Nephron progenitor cell (in vitro differentiated cells): ENCODE data around the gene PAIP2.

Experiments
- DNase-seq: peaks from one replicate; pipeline ENCODE4 v3.0.0; 2021
- H3K27ac Mint-ChIP-seq: 2 replicates; pipeline ENCODE4 v1.8.0; 2021; ENCODE audit warnings: mild to moderate bottlenecking, moderate library complexity, mixed read lengths
- H3K27me3 Mint-ChIP-seq: 2 replicates; pipeline ENCODE4 v1.8.0; 2021; ENCODE audit warnings: mild to moderate bottlenecking, low read depth, mixed read lengths; ENCODE audit not compliant: poor library complexity
- H3K36me3 Mint-ChIP-seq: 2 replicates; pipeline ENCODE4 v1.8.0; 2021; ENCODE audit warnings: low read depth, mixed read lengths
- H3K4me1 Mint-ChIP-seq: 2 replicates; pipeline ENCODE4 v1.8.0; 2021; ENCODE audit warnings: mixed read lengths
- H3K4me3 Mint-ChIP-seq: 2 replicates; pipeline ENCODE4 v1.8.0; 2021; ENCODE audit warnings: mild to moderate bottlenecking, moderate library complexity, mixed read lengths
- H3K9me3 Mint-ChIP-seq: 2 replicates; pipeline ENCODE4 v1.8.0; 2021; ENCODE audit warnings: mild to moderate bottlenecking, moderate library complexity, mixed read lengths
- CTCF ChIP-seq: fragments of 200-600 bp; sonication (generic); IDR thresholded peaks from 2 replicates; pipeline ENCODE4 v1.5.0; 2021; ENCODE audit warnings: antibody characterized with exemption

The PAIP2 gene

GRCh38 chr5:139392324-139392677, 50.6 kb downstream of the PAIP2 start:
- no peak for DNase-seq
- Mint-ChIP-seq H3K27ac (no peak overlapping the region), H3K4me1 (peaks cover 19% of the 10 kb centered on the region), H3K9me3 (no peaks in the 10 kb centered on the region), H3K36me3 (peaks cover 12% of the 10 kb centered on the region), H3K4me3 (no peak overlapping the region), H3K27me3 (peaks cover 61% of the 10 kb centered on the region)
- TF ChIP-seq CTCF, result no peak

- peaks cover 16% of the 10 kb centered on the region for H3K36me3 Mint-ChIP-seq
- H3K27me3 Mint-ChIP-seq, result peaks cover 66% of the 10 kb centered on the region
- peak; percentile 64 for TF ChIP-seq CTCF
- peak; percentile 87 for DNase-seq
- H3K4me1 Mint-ChIP-seq, result peaks cover 19% of the 10 kb centered on the region
- H3K4me3 Mint-ChIP-seq, result peak overlapping the region; percentile 81
- H3K9me3 Mint-ChIP-seq, result no peaks in the 10 kb centered on the region
- no peak overlapping the region for H3K27ac Mint-ChIP-seq
Measured at GRCh38 chr5:139392678-139393496, 51.2 kb downstream of the PAIP2 start.

- no peaks in the 10 kb centered on the region for H3K9me3 Mint-ChIP-seq
- DNase-seq, result no peak
- peaks cover 68% of the 10 kb centered on the region for H3K27me3 Mint-ChIP-seq
- peaks cover 11% of the 10 kb centered on the region for H3K4me1 Mint-ChIP-seq
- H3K27ac Mint-ChIP-seq, result no peak overlapping the region
- H3K36me3 Mint-ChIP-seq, result peaks cover 18% of the 10 kb centered on the region
- peak overlapping the region; percentile 81 for H3K4me3 Mint-ChIP-seq
- no peak for TF ChIP-seq CTCF
Measured at GRCh38 chr5:139393497-139394122, 52.0 kb downstream of the PAIP2 start.

- Mint-ChIP-seq H3K4me1 (peaks cover 11% of the 10 kb centered on the region), H3K27ac (no peak overlapping the region), H3K9me3 (no peaks in the 10 kb centered on the region), H3K27me3 (peaks cover 68% of the 10 kb centered on the region), H3K4me3 (peak overlapping the region; percentile 81), H3K36me3 (peaks cover 21% of the 10 kb centered on the region)
- peak; percentile 54 for TF ChIP-seq CTCF
- peak; percentile 79 for DNase-seq
Measured at GRCh38 chr5:139394123-139394653, 52.5 kb downstream of the PAIP2 start.

- no peak within 1 kb of the TSS for H3K27ac Mint-ChIP-seq
- no peak for TF ChIP-seq CTCF
- H3K4me1 Mint-ChIP-seq, result peaks cover 11% of the 10 kb centered on the region
- H3K36me3 Mint-ChIP-seq, result peaks cover 27% of the 10 kb centered on the region
- peak within 1 kb of the TSS; percentile 81 for H3K4me3 Mint-ChIP-seq
- DNase-seq, result peak; percentile 41
- H3K9me3 Mint-ChIP-seq, result no peaks in the 10 kb centered on the region
- peaks cover 68% of the 10 kb centered on the region for H3K27me3 Mint-ChIP-seq
Measured at GRCh38 chr5:139394654-139395566, 53.3 kb downstream of the PAIP2 start, which contains the start of gene PROB1. Gene PROB1 (minus strand): TSS chr5:139395104. CDS start chr5:139395081, 23 bp downstream.
